ENCODE data around the gene PSME3IP1.
"Not testable (repeated sequence)": the region's sequence is repeated elsewhere in the genome, so short reads cannot be mapped to it uniquely, and the experiment has no call there.

PSME3IP1 gene

GRCh38 chr16:57123216-57123973 is 62.4 kb downstream of the PSME3IP1 start:
- DNase-seq: no peak

- DNase-seq: no peak
Observed at GRCh38 chr16:57118461-57119084, 67.3 kb downstream of the PSME3IP1 start.

GRCh38 chr16:57115514-57116182 is 70.2 kb downstream of the PSME3IP1 start:
- no peak for DNase-seq

- no peak for DNase-seq
Observed at GRCh38 chr16:57115168-57115513, 70.7 kb downstream of the PSME3IP1 start.

- DNase-seq: no peak
Observed at GRCh38 chr16:57113664-57114063, 72.2 kb downstream of the PSME3IP1 start.

GRCh38 chr16:57113042-57113453 is 72.8 kb downstream of the PSME3IP1 start:
- DNase-seq: no peak

GRCh38 chr16:57112403-57113041 is 73.3 kb downstream of the PSME3IP1 start:
- DNase-seq: no peak

GRCh38 chr16:57111420-57111819 is 74.4 kb downstream of the PSME3IP1 start:
- DNase-seq: no peak

GRCh38 chr16:57110937-57111336 is 74.9 kb downstream of the PSME3IP1 start:
- no peak for DNase-seq

GRCh38 chr16:57109259-57110105 is 76.4 kb downstream of the PSME3IP1 start:
- not testable (repeated sequence) for DNase-seq

GRCh38 chr16:57108432-57108831 is 77.4 kb downstream of the PSME3IP1 start:
- DNase-seq: no peak

GRCh38 chr16:57107321-57107922 is 78.4 kb downstream of the PSME3IP1 start:
- DNase-seq: no peak

GRCh38 chr16:57106767-57107166 is 79.1 kb downstream of the PSME3IP1 start:
- no peak for DNase-seq

GRCh38 chr16:57105184-57105583 is 80.7 kb downstream of the PSME3IP1 start:
- no peak for DNase-seq

- no peak for DNase-seq
Observed at GRCh38 chr16:57104706-57105105, 81.1 kb downstream of the PSME3IP1 start.

- DNase-seq: no peak
Observed at GRCh38 chr16:57102888-57103851, 82.7 kb downstream of the PSME3IP1 start.
